Right cardiac atrium (tissue), 5 donors: ENCODE data around the gene AGTR1. TPM values are rescaled to one million over a fixed set of nuclear protein-coding genes. Genes with fewer than 3 reads are reported as not detected.
A peak's percentile ranks its signal among the peaks of the same experiment; 100 is the strongest.

Source experiments
- ATAC-seq, 2 donors: fragments of 200-7000 bp; cut with Tn5 transposase; one replicate each; pipeline versions ENCODE4 v1.8.0 to v1.9.1; 2020; ENCODE audit warnings: moderate library complexity in 2 of 2, mild to moderate bottlenecking in 1 of 2
- DNase-seq, 3 donors: peaks; one replicate each; pipeline ENCODE4 v3.0.0-alpha.2; 2020
- H3K27ac ChIP-seq: one replicate; pipeline ENCODE4 v1.5.1; 2013; ENCODE audit warnings: mild to moderate bottlenecking, low read length, control low read depth, moderate library complexity
- H3K27me3 ChIP-seq: one replicate; pipeline ENCODE4 v1.6.1; 2013; ENCODE audit not compliant: control insufficient read depth, insufficient read depth
- H3K4me1 ChIP-seq: one replicate; pipeline ENCODE4 v1.6.1; 2013; ENCODE audit warnings: low read length; ENCODE audit not compliant: control insufficient read depth, insufficient read depth
- H3K4me3 ChIP-seq: one replicate; pipeline ENCODE4 v1.5.1; 2013; ENCODE audit warnings: low read length, control low read depth
- H3K9me3 ChIP-seq: one replicate; pipeline ENCODE4 v1.6.1; 2013; ENCODE audit warnings: low read length; ENCODE audit not compliant: control insufficient read depth
- WGBS: extraction: QIAGEN DNeasy Blood & Tissue Kit; methylation state at CpG from one replicate; pipeline ENCODE4 v1.1.7; 2013; 5-methylcytosine and 5-hydroxymethylcytosine counted together
- intact Hi-C, 4 donors: fragments of 100-400 bp; cut with DNase I; formaldehyde crosslinking; loops; one replicate each; pipeline versions ENCODE4 v1.11.0 to v1.14.0; 2022 to 2023
- polyA plus RNA-seq: library from polyadenylated mRNA; stranded (reverse); fragments of 200-250 nt; gene quantifications from one replicate; pipeline ENCODE4 v1.2.3, GENCODE V29; 2013
- total RNA-seq, 4 donors: library from RNA; stranded (reverse); fragmentation: NEBNext Ultra II Directional; extraction: Animal tissue kit (Norgen Biotek cat#: 25700); gene quantifications; one replicate each; pipeline ENCODE4 v1.2.1, GENCODE V29; 2021
- donor health status: healthy with polysubstance abuse.
- donor health status: DM: no; HTN: yes; CAD: no.
- donor health status: DM: no; HTN: no; CAD: no.
- donor health status: DM: no; HTN: yes; CAD: no; lungs with severe emphysema.
- donor health status: DM: yes; HTN: yes; CAD: no.

Gene AGTR1
- total and polyA plus RNA-seq, 5 donors, result 10.7 to 23.7 (median 16.8) TPM

- no peak for ATAC-seq
- no peak for DNase-seq
- intact Hi-C loops, result no loop called here
- 86% methylated on average over 2 of the region's 2 CpGs for WGBS
- Histone ChIP-seq H3K9me3 (no peaks in the 10 kb centered on the region), H3K27me3 (no peaks in the 10 kb centered on the region), H3K27ac (no peak overlapping the region), H3K4me1 (no peaks in the 10 kb centered on the region), H3K4me3 (no peak overlapping the region)
These were observed 92.2 kb downstream of the AGTR1 start for GRCh38 chr3:148789906-148790305.

DNA sequence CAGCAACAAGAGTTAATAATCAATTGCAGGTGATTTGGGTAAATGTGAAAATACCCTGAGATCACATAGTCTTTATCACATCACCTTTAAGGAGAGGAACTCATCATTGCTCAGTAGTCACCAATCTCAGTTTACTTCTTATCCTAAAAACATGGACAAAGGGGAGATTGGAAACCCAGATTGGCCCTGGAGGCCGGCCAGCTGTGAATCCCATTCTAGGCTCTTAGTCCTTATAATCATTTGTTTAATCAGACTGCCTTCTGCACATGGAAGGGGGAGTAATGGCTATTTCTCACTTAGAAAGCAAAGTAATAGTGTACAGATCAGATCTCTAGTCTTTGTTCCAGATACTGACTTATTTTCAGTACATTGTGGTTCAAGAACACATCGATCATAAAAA is 92.7 kb downstream of the AGTR1 start:
- WGBS, result 72% methylated on average over 2 of the region's 2 CpGs
- no peak overlapping the region for H3K4me3 ChIP-seq
- ATAC-seq (no peak), DNase-seq (no peak)
- no peaks in the 10 kb centered on the region for H3K27me3 ChIP-seq
- intact Hi-C loops, result no loop called here
- H3K27ac ChIP-seq, result no peak overlapping the region
- no peaks in the 10 kb centered on the region for H3K4me1 ChIP-seq
- H3K9me3 ChIP-seq, result no peaks in the 10 kb centered on the region

DNA sequence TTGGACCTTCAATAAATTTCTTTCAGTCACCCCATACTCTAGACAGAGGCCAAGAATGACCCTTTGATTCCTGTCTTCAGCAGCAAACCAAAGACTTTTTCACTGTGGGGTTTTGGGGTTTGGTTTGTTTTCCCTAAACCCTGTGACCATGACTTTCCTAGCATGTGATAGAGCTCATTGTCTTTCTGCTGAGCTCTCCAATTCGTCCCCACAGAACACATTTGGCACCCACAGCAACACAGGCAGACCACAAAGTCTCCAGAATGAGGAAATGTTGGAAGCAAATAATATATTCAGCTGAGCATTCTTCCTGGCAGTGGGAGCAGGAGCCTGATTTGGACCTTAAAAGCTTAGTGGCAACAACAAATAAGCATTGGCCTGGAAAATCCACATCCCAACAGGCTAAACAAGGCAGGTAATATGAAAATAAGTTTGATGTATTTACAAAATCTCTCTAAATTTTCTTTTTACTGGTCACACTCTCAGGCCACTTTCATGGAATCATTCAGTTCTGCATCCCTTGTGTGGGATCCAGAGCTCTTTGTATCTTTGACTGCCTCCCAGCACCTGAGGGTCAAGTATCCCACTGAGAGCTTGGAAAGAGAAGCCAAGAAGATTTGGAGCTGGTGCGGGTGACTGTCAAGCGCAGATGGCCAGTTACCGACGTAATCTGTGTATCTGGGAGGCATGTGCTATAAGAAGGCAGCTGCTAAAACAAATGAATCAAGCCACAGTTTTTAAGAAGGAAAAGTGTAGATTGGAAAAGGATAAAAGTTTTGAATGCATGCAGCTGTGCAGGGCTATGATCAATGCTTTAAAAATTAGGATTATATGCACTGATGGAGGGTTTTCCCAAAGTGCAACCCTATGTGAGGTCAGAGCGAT is 93.4 kb downstream of the AGTR1 start:
- H3K27ac ChIP-seq, result no peak overlapping the region
- DNase-seq, result peak in 2 of 3 donors; percentile 11 to 51

DNA sequence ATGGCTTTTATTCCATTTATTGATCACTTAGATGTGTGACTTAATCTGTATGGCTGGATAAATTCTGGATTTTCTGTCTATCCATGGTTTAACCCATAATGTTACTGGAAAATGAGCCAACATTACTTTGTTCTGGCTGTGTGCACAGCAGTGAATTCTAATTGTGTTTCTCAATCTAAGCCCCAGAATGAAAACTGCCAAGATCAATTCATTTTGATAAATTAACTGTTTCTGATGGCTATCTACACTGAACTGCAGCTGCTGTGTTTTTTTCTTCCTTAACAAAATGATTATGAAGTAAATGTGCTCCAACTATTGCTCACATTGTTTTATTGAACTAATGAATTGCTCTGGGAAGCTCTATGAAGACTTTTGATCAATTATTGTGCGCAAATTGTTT is 94.2 kb downstream of the AGTR1 start:
- Histone ChIP-seq H3K27me3 (no peaks in the 10 kb centered on the region), H3K9me3 (no peaks in the 10 kb centered on the region), H3K27ac (no peak overlapping the region), H3K4me3 (no peak overlapping the region), H3K4me1 (no peaks in the 10 kb centered on the region)
- intact Hi-C loops, result no loop called here
- 99% methylated on average over 1 of the region's 1 CpG for WGBS
- DNase-seq (no peak), ATAC-seq (no peak)

More for the DNA sequence above, 93.4 kb downstream of the AGTR1 start:
- Histone ChIP-seq H3K4me3 (no peak overlapping the region), H3K9me3 (no peaks in the 10 kb centered on the region), H3K4me1 (no peaks in the 10 kb centered on the region), H3K27me3 (no peaks in the 10 kb centered on the region)
- WGBS, result 44% methylated on average over 6 of the region's 6 CpGs
- intact Hi-C loops, result no loop called here
- peak; percentile 40 to 85 for ATAC-seq

DNA sequence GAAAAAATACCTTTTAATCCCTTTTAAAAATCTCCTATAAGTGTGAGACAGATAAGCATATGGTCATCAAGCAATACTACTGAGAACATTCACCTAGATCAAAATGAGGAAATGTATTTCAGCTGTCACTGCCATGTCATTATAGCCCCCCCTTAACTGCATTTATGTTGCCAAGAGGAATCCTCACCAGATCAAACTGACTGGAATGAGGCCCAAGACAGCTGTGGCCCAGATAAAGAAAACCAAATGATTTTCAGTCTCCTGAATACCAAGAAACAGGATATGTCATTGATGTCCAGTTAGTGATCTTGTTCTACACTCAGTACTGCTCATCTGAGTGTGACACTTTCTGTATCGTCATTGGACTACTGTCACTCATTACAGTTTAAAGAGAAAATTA is 94.8 kb downstream of the AGTR1 start:
- H3K27ac ChIP-seq, result no peak overlapping the region
- H3K27me3 ChIP-seq, result no peaks in the 10 kb centered on the region
- H3K4me1 ChIP-seq, result no peaks in the 10 kb centered on the region
- no peak overlapping the region for H3K4me3 ChIP-seq
- no peaks in the 10 kb centered on the region for H3K9me3 ChIP-seq
- ATAC-seq (no peak), DNase-seq (no peak)
- intact Hi-C loops, result no loop called here
- WGBS, result 81% methylated on average over 1 of the region's 1 CpG

Other genes with a start within 250 kb of the AGTR1 start
- 1 to 10 TPM in 1 of 4 donors, under 1 TPM in 1, not detected in 2; 0.62 to 2.4 TPM for gene CPB1, start 129.9 kb downstream of the AGTR1 start, total RNA-seq
- 0.27 TPM for gene CPB1, start 129.9 kb downstream of the AGTR1 start, polyA plus RNA-seq
- gene CPA3, start 167.4 kb downstream of the AGTR1 start, total RNA-seq, result 1 to 10 TPM; 1.1 to 2.3 (median 2.0) TPM
- 0.11 TPM for gene CPA3, start 167.4 kb downstream of the AGTR1 start, polyA plus RNA-seq